Omental fat pad (tissue), 4 donors: Measurements from ENCODE around the gene PDZD7. TPM values are rescaled to one million over a fixed set of nuclear protein-coding genes. Genes with fewer than 3 reads are reported as not detected.

Experiments used
- ATAC-seq: fragments of 150-250 bp; one replicate; pipeline ENCODE4 v1.9.1; 2016; ENCODE audit warnings: mild to moderate bottlenecking, moderate library complexity; ENCODE audit not compliant: low FRiP score
- DNase-seq: peaks from one replicate; pipeline ENCODE4 v3.0.0-alpha.2; 2019; ENCODE audit warnings: low spot score
- total RNA-seq, 4 donors: library from RNA; depleted of rRNA; stranded (reverse); fragments of >200 nt; gene quantifications; one replicate each; pipeline ENCODE4 v1.1.0, GENCODE V29; 2016
- TF ChIP-seq, protein P1 (sequence below), 3 donors: fragments of 450-650 bp; IDR thresholded peaks; one replicate each; pipeline ENCODE4 v1.5.1; 2016 to 2017; ENCODE audit warnings: antibody characterized with exemption in 3 of 3, mild to moderate bottlenecking in 3 of 3, moderate library complexity in 2 of 3

Gene PDZD7
- total RNA-seq, 4 donors from 2014 or later, result 0.12 to 3.3 (median 0.30) TPM

DNA sequence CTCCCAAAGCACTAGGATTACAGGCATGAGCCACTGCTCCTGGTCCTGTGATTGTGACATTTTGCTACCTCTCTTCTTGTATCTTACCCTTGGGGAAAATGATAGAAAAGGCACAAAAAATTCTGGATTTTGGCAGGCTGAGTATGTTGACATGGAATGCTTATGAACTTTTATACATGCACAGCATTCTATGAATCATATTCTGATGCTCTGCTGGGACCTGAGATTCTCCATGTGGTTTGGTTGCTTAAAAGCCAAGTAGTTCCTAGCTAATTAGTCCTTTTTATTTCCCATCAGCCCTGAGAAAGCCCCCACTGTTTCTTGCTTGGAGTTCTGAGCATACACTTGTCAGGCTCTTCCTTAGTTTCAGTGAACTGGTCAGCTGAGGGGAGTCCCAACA, 22.6 kb upstream of the PDZD7 start:
- DNase-seq, result no peak
- TF ChIP-seq, protein P1, sequence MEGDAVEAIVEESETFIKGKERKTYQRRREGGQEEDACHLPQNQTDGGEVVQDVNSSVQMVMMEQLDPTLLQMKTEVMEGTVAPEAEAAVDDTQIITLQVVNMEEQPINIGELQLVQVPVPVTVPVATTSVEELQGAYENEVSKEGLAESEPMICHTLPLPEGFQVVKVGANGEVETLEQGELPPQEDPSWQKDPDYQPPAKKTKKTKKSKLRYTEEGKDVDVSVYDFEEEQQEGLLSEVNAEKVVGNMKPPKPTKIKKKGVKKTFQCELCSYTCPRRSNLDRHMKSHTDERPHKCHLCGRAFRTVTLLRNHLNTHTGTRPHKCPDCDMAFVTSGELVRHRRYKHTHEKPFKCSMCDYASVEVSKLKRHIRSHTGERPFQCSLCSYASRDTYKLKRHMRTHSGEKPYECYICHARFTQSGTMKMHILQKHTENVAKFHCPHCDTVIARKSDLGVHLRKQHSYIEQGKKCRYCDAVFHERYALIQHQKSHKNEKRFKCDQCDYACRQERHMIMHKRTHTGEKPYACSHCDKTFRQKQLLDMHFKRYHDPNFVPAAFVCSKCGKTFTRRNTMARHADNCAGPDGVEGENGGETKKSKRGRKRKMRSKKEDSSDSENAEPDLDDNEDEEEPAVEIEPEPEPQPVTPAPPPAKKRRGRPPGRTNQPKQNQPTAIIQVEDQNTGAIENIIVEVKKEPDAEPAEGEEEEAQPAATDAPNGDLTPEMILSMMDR (IDR thresholded peaks at IDR 0.05), result no peak
- ATAC-seq, result no peak

DNA sequence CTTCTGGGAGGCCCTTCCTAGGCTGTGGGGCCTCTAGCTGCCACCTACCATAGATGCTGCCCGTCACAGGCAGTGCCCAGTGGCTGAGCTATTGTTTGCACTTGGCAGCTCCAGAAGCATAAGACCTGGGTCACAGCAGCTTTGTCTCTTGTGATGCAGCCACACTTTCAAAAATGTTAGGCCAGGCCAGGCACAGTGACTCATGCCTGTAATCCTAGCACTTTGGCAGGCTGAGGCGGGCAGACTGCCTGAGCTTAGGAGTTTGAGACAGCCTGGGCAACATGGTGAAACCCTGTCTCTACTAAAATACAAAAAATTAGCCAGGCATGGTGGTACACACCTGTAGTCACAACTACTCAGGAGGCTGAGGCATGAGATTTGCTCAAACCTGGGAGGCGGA, 21.4 kb upstream of the PDZD7 start:
- TF ChIP-seq, protein P1 (IDR thresholded peaks at IDR 0.05), result no peak
- ATAC-seq (no peak), DNase-seq (no peak)

DNA sequence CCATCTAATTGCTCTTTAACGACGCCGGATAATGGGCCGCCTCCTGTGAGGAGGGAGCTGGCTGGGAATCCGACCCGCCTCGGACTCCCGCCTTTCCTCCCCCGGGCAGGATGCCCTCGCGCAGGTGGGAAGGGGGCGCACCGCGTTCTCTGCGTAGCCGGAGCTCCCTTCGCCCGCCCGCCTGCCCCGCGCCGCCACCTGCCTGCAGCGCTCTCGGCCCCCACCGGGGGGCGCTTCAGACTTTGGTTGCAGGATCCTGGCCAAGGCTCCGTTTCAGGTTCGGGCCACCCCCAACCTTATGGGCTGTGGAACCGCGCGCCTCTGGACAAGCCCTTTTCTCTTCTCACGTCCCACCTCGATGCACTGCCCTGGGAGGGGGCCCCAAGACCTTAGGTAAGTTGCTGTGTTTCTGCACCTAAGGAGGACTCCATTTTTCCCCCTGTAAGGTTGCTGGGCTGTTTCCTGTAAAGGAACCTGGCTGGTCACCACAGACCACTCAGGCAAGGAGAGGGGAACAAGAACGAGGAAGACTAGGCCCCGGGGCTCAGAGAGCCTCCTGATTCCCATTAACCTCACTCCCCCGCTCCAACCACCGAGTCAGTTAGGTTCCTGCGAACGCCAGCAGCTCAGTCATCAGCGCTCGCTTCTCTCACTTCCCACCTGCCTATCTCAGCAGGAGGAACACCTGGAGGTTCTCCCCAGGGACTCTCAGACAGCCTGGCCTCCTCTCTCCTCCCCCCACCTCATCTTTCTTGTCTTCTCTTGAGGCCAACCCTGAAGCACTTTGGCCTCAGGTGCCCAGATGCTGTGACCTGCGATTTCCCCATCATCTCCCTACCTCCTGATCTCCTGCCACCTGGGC, 19.5 kb upstream of the PDZD7 start:
- ATAC-seq, result peak; percentile 55
- DNase-seq, result no peak
- TF ChIP-seq, protein P1 (IDR thresholded peaks at IDR 0.05), result peak in 1 of 3 donors; percentile 9

DNA sequence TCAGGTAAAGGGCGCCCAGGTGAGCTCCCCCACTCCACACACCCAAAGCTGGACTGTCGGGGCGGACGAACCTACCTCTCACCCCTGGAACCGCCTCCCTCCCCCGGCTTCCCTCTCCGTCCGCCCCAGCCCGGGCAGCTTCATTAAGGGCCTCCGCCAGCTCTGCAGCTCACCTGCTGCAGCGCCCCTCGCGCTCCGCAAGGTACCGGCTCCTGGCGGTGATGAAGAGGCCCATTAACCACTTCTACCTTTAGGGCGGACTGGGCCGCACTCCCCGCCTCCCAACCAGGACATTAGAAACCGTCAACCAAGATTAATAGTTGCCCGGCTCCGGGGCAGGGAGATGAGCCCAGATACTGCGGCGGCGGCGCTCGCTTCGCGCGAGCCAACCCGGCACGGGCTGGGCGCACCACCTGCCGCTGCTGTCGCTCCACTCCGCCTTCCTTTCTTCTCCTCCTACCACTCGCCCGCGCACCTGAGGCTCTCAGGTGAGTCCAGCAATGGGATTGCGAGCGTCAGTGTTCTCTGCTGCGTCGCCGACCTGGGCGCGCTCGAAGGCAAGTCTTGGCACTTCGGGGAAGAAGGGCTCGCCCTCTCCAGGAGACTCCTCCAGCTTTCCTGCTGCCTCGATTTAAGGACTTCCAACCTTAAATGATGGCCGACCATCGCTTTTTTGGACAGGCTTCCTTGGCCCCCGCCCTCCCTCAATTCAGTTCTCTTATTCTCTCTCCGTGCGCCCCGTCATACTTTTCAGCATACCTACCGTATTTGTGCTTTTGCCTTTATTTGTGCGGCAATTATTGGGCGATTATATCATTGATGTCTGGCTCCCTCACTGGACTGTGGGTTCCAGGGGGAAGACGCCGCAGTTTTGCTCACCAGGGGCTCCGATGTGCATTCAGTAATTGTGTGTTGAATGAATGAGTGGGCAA, 17.3 kb upstream of the PDZD7 start:
- TF ChIP-seq, protein P1 (IDR thresholded peaks at IDR 0.05), result no peak
- ATAC-seq (no peak), DNase-seq (no peak)

DNA sequence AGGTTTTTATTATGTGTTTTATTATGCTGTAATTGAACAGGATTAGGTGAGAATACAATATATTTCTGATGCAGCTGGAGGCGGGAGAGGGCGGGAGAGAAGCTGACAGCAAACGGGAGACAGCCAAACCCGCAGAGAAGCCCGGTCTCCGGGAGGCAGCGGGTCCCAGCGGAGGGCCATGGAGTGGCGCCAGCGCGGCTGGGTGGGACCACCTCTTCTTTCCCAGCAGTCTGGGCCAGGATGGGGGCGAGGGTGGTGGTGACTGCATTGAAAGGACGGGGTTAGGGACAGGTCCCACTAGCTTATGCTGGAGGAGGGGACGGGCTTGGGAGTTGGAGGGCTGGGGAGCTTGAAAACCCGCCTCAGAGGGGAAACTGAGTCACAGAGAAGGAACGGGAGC, 16.3 kb upstream of the PDZD7 start:
- TF ChIP-seq, protein P1 (IDR thresholded peaks at IDR 0.05), result no peak
- ATAC-seq (no peak), DNase-seq (no peak)

DNA sequence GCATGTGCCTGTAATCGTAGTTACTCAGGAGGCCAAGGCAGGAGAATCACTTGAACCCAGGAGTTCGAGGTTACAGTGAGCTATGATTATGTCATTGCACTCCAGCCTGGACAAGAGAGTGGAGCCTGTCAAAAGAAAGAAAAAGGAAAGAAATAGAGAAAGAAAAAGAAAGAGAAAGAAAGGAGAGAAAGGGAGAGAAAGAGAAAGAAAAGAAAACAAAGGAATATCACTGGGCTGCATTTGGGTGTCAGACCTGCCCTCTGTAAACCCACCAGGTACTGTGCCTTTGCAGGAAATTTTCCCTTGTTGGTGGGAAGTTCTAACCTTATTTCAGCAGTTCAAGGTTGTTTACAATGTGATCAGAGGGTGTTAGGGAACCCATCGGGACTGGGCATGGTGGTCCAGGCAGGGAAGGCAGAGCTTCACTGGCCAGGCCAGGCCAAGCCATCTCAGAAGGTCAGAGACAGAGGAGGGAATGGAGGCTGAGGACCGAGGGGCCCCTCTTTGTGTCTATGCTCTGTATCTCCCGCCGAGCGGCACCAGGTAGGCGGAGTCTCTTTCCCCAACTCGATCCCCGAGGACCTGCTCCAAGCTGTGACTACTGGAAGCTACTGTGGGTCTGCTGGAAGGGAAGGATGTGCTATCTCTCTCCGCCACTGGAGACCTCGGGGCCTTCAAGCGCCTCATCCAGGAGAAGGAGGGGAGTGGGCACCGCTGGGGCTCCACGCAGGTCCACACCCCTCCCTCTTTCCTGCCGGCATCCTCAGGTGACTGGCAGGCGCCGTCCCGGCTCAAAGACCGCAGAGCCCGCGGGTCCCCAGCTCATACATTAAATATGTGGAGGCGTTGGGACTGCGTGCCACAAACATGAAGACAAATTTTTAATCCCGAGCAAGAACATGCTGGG, 15.7 kb upstream of the PDZD7 start:
- TF ChIP-seq, protein P1 (IDR thresholded peaks at IDR 0.05), result no peak
- ATAC-seq, result no peak
- DNase-seq, result no peak
